Activated CD8-positive, alpha-beta memory T cell treated with anti-CD3 and anti-CD28 coated beads, Interleukin-2, amount 50 U/mL, for 1 hour (primary cell): ENCODE results near the gene LDHB.
"Not testable (repeated sequence)": the region's sequence is repeated elsewhere in the genome, so short reads cannot be mapped to it uniquely, and the experiment has no call there.

Experiments
- DNase-seq: peaks from one replicate; pipeline ENCODE4 v3.0.0-alpha.2; 2020; ENCODE audit errors: extremely low read depth

Gene LDHB

DNA sequence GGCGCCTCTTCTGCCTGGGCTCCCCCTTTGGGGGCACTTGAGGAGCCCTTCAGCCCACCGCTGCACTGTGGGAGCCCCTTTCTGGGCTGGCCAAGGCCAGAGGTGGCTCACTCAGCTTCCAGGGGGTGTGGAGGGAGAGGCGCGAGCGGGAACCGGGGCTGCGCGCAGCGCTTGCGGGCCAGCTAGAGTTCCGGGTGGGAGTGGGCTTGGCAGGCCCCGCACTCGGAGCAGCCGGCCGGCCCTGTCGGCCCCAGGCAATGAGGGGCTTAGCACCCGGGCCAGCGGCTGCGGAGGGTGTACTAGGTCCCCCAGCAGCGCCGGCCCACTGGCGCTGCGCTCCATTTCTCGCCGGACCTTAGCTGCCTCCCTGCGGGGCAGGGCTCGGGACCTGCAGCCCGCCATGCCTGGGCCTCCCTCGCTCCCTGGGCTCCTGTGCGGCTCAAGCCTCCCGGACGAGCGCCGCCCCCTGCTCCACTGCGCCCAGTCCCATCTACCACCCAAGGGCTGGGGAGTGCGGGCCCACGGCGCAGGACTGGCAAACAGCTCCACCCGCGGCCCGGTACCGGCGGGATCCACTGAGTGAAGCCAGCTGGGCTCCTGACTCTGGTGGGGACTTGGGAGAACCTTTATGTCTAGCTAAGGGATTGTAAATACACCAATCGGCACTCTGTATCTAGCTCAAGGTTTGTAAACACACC, 3.9 kb upstream of the LDHB start:
- not testable (repeated sequence) for DNase-seq

- DNase-seq = no peak
Measured at GRCh38 chr12:21659383-21659782, 1.7 kb upstream of the LDHB start.

DNA sequence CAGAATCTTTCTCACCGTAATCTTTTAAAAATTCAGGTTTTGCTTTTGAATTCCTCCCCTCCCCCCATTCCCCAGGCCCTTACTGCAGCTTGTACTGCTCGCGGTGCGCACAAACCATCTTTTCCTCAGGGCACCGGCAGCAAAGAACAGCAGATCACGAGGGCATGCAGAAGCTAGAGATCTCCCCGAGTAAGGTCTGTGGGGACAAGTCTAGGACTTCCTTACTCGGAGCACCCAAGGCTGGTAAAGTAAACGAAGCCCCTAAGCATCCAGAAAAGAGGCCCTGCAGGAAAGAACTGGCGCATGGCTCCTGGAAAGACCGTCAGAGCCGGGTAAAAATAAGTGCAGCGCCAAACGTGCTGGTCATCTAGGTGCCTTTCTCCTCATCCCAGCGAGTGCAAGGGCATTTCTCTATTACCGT, 727 bp downstream of the LDHB start:
- no peak for DNase-seq

DNA sequence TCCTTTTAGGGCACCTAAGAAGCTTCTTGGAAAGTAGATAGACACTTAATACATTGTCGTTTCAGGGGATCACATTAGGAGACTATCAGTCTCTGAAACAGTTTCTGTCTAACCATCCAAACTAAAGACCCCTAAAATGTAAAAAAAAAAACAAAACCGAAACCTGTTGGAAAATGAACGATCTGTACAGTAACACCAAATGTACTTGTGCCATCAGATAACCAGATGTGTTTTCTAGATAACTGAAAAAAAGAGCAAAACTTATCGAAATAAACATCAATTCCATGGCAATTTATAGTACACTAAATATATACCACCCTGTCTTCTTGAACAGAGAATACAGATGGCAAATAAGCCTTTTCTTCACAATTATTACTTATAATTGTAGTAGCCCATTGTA, 2.1 kb downstream of the LDHB start:
- DNase-seq = no peak

GRCh38 chr12:21651821-21652220, 5.8 kb downstream of the LDHB start:
- no peak for DNase-seq

GRCh38 chr12:21650997-21651396, 6.6 kb downstream of the LDHB start:
- no peak for DNase-seq

DNA sequence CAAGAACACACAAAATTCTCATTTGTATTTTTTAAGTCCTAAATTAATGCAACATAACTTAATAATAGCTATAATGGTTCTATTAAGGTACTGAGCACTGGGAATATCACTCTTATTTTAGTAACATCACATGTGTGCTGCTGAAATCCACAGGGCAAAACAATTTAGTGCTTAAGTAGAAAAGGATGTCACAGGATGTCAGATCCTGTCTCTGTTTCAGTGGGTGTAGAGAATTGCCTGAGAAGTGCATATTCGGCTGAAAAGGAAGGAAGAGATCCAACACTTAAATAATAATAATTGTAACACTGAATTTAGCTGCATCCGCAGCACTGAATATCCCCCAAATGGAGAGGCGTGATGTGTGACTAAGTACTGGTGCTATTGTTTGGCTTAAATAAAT, 8.6 kb downstream of the LDHB start:
- DNase-seq = no peak

DNA sequence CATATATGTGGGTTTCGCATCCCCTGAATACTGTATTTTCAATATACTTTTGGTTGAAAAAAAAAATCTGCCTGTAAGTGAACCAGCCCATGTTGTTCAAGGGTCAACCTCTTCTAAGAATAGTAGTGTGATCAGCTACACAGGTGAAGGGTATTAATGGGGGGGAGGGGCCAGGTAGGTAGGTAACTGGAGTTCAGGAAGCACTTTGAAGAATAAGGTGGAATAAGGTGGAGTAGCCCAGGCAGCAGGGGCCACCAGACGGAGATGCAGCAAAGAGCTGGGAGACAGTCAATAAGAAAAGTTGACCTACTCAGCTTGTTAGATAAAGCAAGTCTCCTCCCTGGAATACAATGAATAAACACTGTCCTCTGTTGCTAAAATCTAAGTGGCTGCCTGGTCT, 9.3 kb downstream of the LDHB start:
- no peak for DNase-seq

GRCh38 chr12:21647179-21647578, 10.5 kb downstream of the LDHB start:
- no peak for DNase-seq

- DNase-seq = not testable (repeated sequence)
Measured at GRCh38 chr12:21645041-21645500, 12.6 kb downstream of the LDHB start.

DNA sequence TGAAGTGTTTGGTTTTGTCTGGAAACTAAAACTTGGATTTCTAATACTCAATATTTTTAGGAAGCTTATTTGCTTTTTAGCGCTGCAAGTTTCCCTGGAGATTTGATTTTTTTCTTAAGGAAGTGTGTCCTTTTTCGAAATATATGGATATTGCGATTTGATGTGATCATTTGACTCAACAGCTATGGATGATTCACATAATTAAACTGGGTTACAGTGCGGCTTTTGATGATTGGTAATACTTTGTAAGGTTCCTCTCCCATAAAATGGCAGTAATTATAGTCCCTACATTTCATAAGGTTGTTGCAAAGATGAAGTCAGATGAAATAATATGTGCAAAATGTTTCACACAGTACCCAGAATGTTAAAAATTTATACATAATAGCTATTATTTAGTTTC, 13.1 kb downstream of the LDHB start:
- no peak for DNase-seq

- DNase-seq = no peak
Measured at GRCh38 chr12:21643758-21644157, 13.9 kb downstream of the LDHB start.

DNA sequence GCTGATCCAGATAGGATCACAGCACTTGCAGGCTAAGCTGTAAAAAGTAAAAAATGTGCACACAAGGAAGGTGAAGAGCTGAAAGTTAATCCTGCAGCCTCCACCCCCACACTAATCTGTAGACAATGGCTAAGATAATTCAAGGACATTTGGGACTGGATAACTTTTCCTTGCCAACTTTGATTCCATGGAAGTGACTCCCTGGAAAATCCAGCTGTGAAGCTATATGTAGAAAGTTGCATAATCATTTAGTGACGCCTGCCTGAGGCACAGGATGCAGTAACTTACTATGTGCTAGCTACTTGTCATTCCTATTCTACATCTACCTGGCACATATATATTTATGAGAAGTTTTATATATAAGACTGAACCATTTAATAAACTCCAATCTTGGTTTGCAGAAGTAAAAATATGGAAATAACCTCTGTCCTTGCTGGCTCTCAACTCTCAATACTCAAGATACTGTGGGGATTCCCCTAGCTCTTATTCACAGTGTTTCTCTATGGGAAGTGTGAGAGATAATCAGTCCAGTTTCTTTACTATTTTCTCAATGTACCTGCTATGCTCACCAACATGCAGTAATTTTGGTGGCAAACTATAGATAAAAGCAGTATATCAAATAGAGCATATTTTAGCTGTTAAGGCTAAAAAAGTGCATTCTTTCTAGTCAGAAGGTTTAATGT, 14.8 kb downstream of the LDHB start:
- DNase-seq = no peak

- DNase-seq = no peak
Measured at GRCh38 chr12:21638054-21638891, 19.4 kb downstream of the LDHB start.

DNA sequence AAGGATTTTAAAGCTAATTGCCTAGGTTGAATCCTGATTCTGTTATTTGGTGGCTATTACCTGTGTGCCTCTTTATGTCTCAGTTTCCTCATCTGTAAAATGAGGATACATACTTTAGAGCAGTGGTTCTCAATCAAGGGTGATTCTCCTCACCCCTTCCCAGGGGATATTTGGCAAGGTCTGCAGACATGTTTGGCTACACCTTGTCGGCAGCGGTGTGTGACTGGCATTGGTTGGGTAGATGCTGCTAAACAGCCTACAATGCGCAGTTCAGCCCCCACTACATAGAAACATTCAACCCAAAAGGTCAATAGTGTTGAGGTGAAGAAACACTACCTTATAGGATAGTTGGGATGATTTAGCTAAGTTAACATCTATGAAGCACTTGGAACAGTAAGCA, 23.4 kb downstream of the LDHB start:
- no peak for DNase-seq

DNA sequence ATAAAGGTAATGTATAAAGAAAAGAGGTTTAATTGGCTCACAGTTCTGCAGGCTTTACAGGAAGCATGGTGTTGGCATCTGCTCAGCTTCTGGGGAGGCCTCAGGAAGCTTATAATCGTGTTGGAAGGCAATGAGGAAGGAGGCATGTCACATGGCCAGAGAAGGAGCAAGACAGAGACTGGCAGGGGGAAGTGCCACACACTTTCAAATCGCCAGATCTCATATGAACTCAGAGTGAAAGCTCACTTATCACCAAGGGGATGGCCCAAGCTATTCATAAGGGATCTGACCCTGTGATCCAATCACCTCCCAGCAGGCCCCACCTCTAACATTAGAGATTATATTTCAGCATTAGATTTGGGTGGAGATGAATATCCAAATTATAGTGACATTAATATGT, 26.3 kb downstream of the LDHB start:
- no peak for DNase-seq

- no peak for DNase-seq
Measured at GRCh38 chr12:21627924-21628323, 29.7 kb downstream of the LDHB start.

DNA sequence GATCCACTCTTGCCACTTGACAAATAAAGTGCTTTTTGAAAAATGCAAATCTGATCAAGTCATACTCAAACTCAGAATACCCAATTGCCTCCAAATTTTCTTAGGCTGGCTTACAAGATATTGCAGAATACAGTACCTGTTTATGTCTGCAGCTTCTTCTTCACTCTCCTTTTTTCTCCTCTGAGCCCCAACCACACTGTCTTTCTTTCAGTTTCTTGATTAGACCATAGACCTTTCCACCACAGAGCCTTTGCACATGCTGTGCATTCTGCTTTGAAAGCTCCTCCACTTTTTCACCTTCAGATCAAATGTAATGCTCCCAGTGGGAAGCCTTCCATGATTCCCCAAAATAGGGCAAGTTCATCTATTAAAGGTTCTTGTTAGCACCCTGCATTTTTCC, 39.1 kb downstream of the LDHB start:
- no peak for DNase-seq

DNA sequence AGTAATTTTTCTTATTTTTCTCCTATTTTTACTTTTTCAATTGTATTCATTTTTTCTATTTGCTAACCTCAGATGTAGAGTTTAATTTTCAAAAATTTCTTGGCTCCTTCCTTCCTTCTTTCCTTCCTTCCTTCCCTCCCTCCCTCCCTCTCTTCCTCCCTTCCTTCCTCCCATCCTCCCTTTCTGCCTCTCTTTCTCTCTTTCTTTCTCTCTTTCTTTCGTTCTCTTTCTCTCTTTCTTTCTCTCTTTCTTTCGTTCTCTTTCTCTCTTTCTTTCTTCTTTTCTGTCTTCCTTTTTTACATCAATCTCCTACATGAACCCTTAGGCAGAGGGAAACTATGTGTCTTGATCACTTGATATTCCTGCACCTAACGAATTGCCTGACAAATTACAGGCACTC, 40.6 kb downstream of the LDHB start:
- no peak for DNase-seq

GRCh38 chr12:21615431-21615830, 42.2 kb downstream of the LDHB start:
- peak; percentile 2 for DNase-seq

- no peak for DNase-seq
Measured at GRCh38 chr12:21614506-21614905, 43.1 kb downstream of the LDHB start.

DNA sequence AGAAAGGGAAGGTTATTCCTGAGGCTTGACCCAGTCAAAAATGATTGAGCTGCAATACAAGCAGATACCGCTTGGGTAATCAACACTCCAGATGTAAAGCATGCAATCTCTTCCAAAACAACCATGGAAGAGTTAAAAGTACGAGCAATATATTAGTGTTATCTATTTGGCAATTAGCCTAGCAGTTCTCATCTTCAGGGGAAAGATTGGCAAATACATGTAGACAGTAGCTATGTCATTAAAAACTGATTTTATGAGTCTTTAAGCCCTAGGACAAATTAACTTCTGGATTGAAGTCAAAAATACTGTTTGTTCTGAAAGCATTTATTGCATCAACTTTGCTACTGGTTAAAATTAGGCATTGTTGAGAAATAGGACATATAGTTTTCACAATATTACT, 43.7 kb downstream of the LDHB start:
- DNase-seq = no peak

DNA sequence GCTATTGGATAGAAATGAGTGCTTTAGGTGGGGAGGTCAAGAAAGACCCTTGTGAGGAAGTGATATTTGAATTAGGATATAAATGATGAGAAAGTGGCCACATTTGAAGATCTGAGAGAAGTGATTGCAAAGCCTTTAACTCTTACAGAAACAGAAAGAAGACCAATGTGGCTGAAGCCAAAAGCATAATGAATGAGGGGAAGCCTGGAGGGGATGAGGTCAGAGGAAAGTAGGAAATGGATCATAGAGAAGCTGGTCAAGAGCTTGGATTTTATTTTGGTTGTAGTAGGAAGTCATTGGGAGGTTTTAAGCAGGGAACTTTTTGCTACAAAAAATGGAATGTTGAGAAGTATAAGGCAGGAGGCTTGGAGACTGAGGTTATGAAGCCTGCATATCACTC, 49.4 kb downstream of the LDHB start:
- DNase-seq = no peak
